Left ventricle myocardium inferior (tissue), 1 donor: ENCODE measurements around the gene ZWILCH. TPM values are rescaled to one million over a fixed set of nuclear protein-coding genes. Genes with fewer than 3 reads are reported as not detected.
"Not testable (repeated sequence)": the region's sequence is repeated elsewhere in the genome, so short reads cannot be mapped to it uniquely, and the experiment has no call there.

ENCODE experiments used
- DNase-seq: peaks from one replicate; pipeline ENCODE4 v3.0.0-alpha.2; 2020
- H3K27ac ChIP-seq: fragments of 200-600 bp; replicated peaks from 2 replicates; pipeline ENCODE4 v1.8.0; 2021
- H3K27me3 ChIP-seq: fragments of 200-600 bp; 2 replicates; pipeline ENCODE4 v1.8.0; 2021; ENCODE audit warnings: low read depth
- H3K36me3 ChIP-seq: fragments of 200-600 bp; 2 replicates; pipeline ENCODE4 v1.8.0; 2021
- H3K4me1 ChIP-seq: fragments of 200-600 bp; 2 replicates; pipeline ENCODE4 v1.8.0; 2021
- H3K4me3 ChIP-seq: fragments of 200-600 bp; 2 replicates; pipeline ENCODE4 v1.8.0; 2021; ENCODE audit warnings: mild to moderate bottlenecking, moderate library complexity
- H3K9me3 ChIP-seq: fragments of 200-600 bp; replicated peaks from 2 replicates; pipeline ENCODE4 v1.8.0; 2021
- intact Hi-C: fragments of 100-400 bp; cut with micrococcal nuclease; formaldehyde crosslinking; loops from one replicate; pipeline ENCODE4 v1.11.0; 2022
- total RNA-seq: library from RNA; stranded (reverse); fragmentation: NEBNext Ultra II Directional; extraction: Animal tissue kit (Norgen Biotek cat#: 25700); gene quantifications from one replicate; pipeline ENCODE4 v1.2.1, GENCODE V29; 2021
- TF ChIP-seq, protein P1 (sequence below): fragments of 200-600 bp; IDR thresholded peaks from 2 replicates; pipeline ENCODE4 v1.8.0; 2021; ENCODE audit warnings: antibody characterized with exemption, mild to moderate bottlenecking, borderline replicate concordance
- donor health status: DM: no; HTN: yes; CAD: no; lungs with severe emphysema.

ZWILCH gene
- total RNA-seq, 1 donor from 2014 or later = 2.0 TPM

DNA sequence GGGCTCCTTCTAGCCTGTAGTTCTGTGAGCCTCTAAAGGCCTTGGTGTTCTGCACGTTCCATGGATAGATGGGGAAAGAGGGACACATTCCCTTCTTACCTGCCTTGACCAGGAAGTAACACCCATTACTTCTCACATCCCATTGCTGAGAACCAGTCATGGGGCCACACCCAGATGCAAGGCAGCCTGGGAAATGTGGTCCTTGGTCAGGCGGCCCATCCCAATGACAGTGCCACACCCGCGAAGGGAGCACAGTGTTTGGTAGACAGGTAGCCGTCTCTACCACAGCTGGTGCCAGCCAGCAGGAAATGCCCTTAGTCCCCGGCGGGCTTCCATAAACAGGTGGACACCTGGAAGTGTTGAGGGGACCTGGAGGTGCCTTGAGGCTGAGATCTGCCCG, 83.8 kb downstream of the ZWILCH start:
- Histone ChIP-seq H3K4me1 (peaks cover 11% of the 10 kb centered on the region), H3K4me3 (no peak overlapping the region), H3K27ac (no peak overlapping the region), H3K27me3 (peaks cover 5% of the 10 kb centered on the region), H3K36me3 (no peaks in the 10 kb centered on the region), H3K9me3 (no peaks in the 10 kb centered on the region)
- TF ChIP-seq, protein P1, sequence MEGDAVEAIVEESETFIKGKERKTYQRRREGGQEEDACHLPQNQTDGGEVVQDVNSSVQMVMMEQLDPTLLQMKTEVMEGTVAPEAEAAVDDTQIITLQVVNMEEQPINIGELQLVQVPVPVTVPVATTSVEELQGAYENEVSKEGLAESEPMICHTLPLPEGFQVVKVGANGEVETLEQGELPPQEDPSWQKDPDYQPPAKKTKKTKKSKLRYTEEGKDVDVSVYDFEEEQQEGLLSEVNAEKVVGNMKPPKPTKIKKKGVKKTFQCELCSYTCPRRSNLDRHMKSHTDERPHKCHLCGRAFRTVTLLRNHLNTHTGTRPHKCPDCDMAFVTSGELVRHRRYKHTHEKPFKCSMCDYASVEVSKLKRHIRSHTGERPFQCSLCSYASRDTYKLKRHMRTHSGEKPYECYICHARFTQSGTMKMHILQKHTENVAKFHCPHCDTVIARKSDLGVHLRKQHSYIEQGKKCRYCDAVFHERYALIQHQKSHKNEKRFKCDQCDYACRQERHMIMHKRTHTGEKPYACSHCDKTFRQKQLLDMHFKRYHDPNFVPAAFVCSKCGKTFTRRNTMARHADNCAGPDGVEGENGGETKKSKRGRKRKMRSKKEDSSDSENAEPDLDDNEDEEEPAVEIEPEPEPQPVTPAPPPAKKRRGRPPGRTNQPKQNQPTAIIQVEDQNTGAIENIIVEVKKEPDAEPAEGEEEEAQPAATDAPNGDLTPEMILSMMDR = no peak
- intact Hi-C loops = no loop called here
- DNase-seq = no peak

DNA sequence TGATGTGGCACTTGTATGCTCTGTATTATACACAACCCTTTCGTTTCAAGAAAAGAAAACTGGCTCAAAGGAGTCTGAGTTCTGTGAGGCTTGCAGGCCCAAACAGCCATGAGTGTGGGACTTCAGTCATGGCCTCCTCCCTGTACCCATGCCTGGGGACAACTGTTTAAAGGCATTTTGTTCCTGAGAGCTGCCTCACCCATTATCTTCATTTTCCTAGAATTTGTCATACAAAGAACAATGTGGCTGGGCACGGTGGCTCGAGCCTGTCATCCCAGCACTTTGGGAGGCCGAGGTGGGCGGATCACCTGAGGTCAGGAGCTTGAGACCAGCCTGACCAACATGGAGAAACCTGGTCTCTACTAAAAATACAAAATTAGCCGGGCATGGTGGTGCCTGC, 84.3 kb downstream of the ZWILCH start:
- H3K4me1 ChIP-seq = peaks cover 11% of the 10 kb centered on the region
- H3K9me3 ChIP-seq, H3K36me3 ChIP-seq, H3K27me3 ChIP-seq, intact Hi-C loops, H3K4me3 ChIP-seq, H3K27ac ChIP-seq, DNase-seq: not testable (repeated sequence)

DNA sequence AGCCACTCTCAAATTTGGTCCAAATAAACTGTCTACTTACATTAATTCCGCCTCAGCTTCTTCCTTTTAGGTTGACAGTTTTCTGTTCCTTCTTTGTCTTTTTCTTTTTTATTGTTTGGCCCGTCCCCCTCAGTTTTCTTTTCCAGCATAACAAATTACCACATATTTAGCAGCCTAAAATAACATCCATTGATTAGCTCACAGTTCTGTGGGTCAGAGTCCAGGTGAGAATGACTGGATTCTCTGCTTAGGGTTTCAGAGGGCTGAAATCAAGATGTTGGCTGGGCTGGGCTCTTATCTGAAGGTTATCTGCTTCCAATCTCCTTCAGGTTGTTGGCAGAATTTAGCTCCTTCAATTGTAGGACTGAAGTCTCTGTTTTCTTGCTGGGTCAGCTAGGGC, 85.3 kb downstream of the ZWILCH start:
- H3K36me3 ChIP-seq = no peaks in the 10 kb centered on the region

DNA sequence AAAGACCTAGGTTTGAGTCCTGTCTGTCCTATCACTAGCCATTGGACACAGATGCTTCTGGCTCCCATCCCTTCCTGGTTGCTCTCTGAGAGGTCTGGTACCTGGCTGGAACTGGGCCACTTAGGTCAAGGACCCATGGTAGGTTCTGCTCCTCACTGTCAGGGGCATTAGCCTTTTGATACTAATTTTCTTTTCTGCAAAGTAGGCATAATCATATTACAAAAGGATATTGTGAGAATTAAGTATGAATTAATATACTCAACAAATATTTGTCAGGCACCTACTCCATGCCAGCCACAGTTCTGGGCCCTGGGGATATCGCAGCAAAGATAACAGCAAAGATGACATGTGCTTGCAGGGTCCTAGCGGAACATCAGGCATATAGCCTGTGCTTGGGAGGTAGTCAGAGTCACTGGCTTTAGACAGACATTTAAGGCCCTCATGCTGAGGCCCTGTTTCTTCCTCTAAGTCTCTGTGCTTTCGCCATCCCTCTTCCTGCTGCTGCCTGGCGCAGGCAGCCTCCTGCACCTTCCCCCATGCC, 86.3 kb downstream of the ZWILCH start:
- DNase-seq = no peak
- peaks cover 2% of the 10 kb centered on the region for H3K27me3 ChIP-seq
- H3K4me3 ChIP-seq = no peak overlapping the region
- H3K27ac ChIP-seq = no peak overlapping the region
- TF ChIP-seq, protein P1 = no peak
- H3K9me3 ChIP-seq = no peaks in the 10 kb centered on the region
- peaks cover 11% of the 10 kb centered on the region for H3K4me1 ChIP-seq
- no peaks in the 10 kb centered on the region for H3K36me3 ChIP-seq
- intact Hi-C loops = no loop called here

More for the DNA sequence above, 85.3 kb downstream of the ZWILCH start:
- Histone ChIP-seq H3K4me3 (no peak overlapping the region), H3K27ac (no peak overlapping the region), H3K9me3 (no peaks in the 10 kb centered on the region), H3K27me3 (peaks cover 5% of the 10 kb centered on the region), H3K4me1 (peaks cover 11% of the 10 kb centered on the region)
- no peak for DNase-seq
- TF ChIP-seq, protein P1 = no peak
- intact Hi-C loops = no loop called here

DNA sequence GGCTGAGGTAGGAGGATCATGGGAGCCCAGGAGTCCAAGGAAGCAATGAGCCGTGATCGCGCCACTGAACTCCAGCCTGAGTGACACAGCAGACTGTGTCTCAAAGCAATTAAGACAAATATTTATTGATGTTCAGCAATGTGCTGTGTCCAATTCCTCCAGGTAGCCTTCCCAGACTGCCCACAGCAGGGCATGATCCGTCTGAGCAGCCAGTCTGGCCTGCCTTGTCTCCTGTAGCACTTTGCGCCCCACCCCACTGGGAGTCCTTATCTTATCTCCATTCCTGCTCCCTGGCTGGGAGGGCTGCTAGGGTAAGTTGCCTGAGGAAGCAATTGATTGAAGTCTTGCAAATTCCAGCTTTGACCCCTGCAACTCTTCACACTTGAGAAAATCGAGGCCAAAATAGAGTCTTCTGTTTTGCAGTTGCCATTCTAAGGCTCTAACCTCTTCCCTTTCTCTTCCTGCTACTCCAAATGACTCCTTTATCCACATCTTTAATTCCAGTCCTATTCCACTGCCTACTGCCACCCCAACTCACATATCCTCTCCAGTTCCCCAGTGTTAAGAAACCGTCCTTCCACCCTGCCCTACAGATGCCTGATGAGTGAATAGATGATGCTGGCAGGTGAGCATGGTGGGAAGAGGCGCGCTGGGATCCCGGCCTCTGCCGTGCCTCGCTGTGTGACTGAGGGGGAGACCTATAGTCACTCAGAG, 87.5 kb downstream of the ZWILCH start:
- no peak overlapping the region for H3K4me3 ChIP-seq
- intact Hi-C loops = no loop called here
- H3K27me3 ChIP-seq = no peaks in the 10 kb centered on the region
- TF ChIP-seq, protein P1 = no peak
- no peak overlapping the region for H3K27ac ChIP-seq
- H3K9me3 ChIP-seq = no peaks in the 10 kb centered on the region
- no peaks in the 10 kb centered on the region for H3K36me3 ChIP-seq
- peaks cover 6% of the 10 kb centered on the region for H3K4me1 ChIP-seq
- no peak for DNase-seq

DNA sequence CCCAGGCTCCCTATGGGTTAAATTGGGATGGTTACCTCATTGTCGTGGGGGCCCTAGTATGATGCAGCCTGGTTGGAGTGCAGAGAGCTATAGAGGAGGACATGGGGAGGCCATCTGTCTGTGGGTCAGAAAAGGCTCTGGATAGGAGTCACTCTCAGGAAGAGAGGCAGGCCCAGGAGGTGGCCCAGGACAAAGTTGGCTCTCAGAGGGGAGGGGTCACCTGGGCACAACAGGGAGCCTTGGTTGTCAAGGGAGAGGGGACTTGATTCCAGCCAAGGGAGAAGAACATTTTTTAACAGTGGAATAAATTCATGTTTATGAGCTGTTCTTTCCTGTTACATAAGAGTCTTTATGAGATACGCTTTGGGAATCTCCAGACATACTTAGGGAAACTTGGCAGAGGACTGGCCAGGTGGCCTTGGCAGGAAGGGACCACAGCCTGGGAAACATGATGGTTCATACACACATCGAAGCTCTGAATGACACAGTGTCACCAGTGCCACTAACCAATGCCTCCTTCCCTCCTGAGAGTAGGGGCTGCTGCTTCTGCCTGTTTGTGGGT, 88.2 kb downstream of the ZWILCH start:
- intact Hi-C loops = no loop called here
- TF ChIP-seq, protein P1 = no peak
- no peak for DNase-seq
- H3K27ac ChIP-seq = no peak overlapping the region
- H3K27me3 ChIP-seq = no peaks in the 10 kb centered on the region
- no peaks in the 10 kb centered on the region for H3K4me1 ChIP-seq
- H3K36me3 ChIP-seq = no peaks in the 10 kb centered on the region
- no peaks in the 10 kb centered on the region for H3K9me3 ChIP-seq
- H3K4me3 ChIP-seq = no peak overlapping the region
